B cell (primary cell): ENCODE results near the gene WDSUB1. TPM values are rescaled to one million over a fixed set of nuclear protein-coding genes. Genes with fewer than 3 reads are reported as not detected.

Experiments
- ATAC-seq: fragments of 200-7000 bp; cut with Tn5 transposase; one replicate; pipeline ENCODE4 v1.10.0; 2021; ENCODE audit warnings: low read depth, mild to moderate bottlenecking, moderate number of reproducible peaks, moderate library complexity
- CTCF ChIA-PET: fragments of 350-600 bp; sonication (Branson Sonifier 250); formaldehyde crosslinking; loops from one replicate; lab custom pipeline; 2021; ENCODE audit warnings: antibody characterized with exemption, inconsistent platforms; lab: Charles Lee
- POLR2A ChIA-PET: fragments of 350-600 bp; sonication (Branson Sonifier 250); formaldehyde crosslinking; loops from one replicate; lab custom pipeline; 2021; ENCODE audit warnings: antibody characterized with exemption; lab: Charles Lee
- DNase-seq: peaks from one replicate; pipeline ENCODE4 v3.0.0; 2013
- H2AFZ ChIP-seq: 2 replicates; pipeline ENCODE4 v1.6.1; 2012; ENCODE audit warnings: mild to moderate bottlenecking, low read depth, low read length; ENCODE audit not compliant: insufficient read depth, poor library complexity, severe bottlenecking
- H3K27ac ChIP-seq, 2 donors: 1 replicate in 1 of 2; 2 replicates in 1 of 2; pipeline ENCODE4 v1.5.1; 2012 to 2013; ENCODE audit warnings: low read length in 2 of 2, mild to moderate bottlenecking in 2 of 2, moderate library complexity in 1 of 2
- H3K27me3 ChIP-seq, 4 experiments: fragments of 200-600 bp in 1 of 4; sonication (generic) in 1 of 4; replicated peaks in 1 of 4; 1 replicate in 2 of 4; 2 replicates in 2 of 4; pipeline versions ENCODE4 v1.6.1 to v1.7.0; 2013 to 2016; ENCODE audit warnings: low read length in 3 of 4, mild to moderate bottlenecking in 2 of 4, mixed read lengths in 1 of 4, moderate library complexity in 1 of 4; ENCODE audit not compliant: insufficient read depth in 4 of 4, control insufficient read depth in 3 of 4; ENCODE audit errors: control extremely low read depth in 1 of 4
- H3K36me3 ChIP-seq, 2 experiments: replicated peaks in 1 of 2; 1 replicate in 1 of 2; 2 replicates in 1 of 2; pipeline versions ENCODE4 v1.6.1 to v1.7.1; 2013; ENCODE audit warnings: low read length in 1 of 2; ENCODE audit not compliant: insufficient read depth in 2 of 2, control insufficient read depth in 1 of 2; ENCODE audit errors: control extremely low read depth in 1 of 2, extremely low read depth in 1 of 2
- H3K4me1 ChIP-seq, 2 donors: fragments of 200-600 bp in 1 of 2; sonication (generic) in 1 of 2; 1 replicate in 1 of 2; 2 replicates in 1 of 2; pipeline versions ENCODE4 v1.5.1 to v1.6.1; 2013 to 2017; ENCODE audit warnings: low read length in 2 of 2; ENCODE audit not compliant: control insufficient read depth in 2 of 2, insufficient read depth in 2 of 2
- H3K4me2 ChIP-seq: replicated peaks from 2 replicates; pipeline ENCODE3; 2012; ENCODE audit warnings: mild to moderate bottlenecking, low read depth, low read length; ENCODE audit not compliant: poor library complexity, severe bottlenecking
- H3K4me3 ChIP-seq, 5 experiments: fragments of 200-600 bp in 1 of 5; sonication (generic) in 1 of 5; 1 replicate in 3 of 5; 2 replicates in 2 of 5; pipeline versions ENCODE4 v1.5.1 to v1.7.0; 2011 to 2016; ENCODE audit warnings: low read length in 4 of 5, mild to moderate bottlenecking in 4 of 5, low read depth in 2 of 5, control low read depth in 1 of 5, moderate library complexity in 1 of 5; ENCODE audit not compliant: insufficient read depth in 1 of 5; ENCODE audit errors: control extremely low read depth in 1 of 5, extremely low read depth in 1 of 5
- H3K79me2 ChIP-seq: fragments of 200-600 bp; sonication (generic); one replicate; pipeline ENCODE4 v1.6.0; 2016; ENCODE audit warnings: low read length; ENCODE audit not compliant: control insufficient read depth, insufficient read depth
- H3K9ac ChIP-seq: fragments of 200-600 bp; sonication (generic); 2 replicates; pipeline ENCODE4 v1.6.1; 2017; ENCODE audit warnings: mild to moderate bottlenecking, low read length, moderate library complexity
- H3K9me3 ChIP-seq, 3 donors: one replicate each; pipeline versions ENCODE4 v1.6.1 to v1.7.1; 2013; ENCODE audit warnings: low read length in 2 of 3; ENCODE audit not compliant: control insufficient read depth in 2 of 3, insufficient read depth in 1 of 3; ENCODE audit errors: control extremely low read depth in 1 of 3
- H4K20me1 ChIP-seq: 2 replicates; pipeline ENCODE4 v1.6.0; 2012; ENCODE audit warnings: mild to moderate bottlenecking, low read length; ENCODE audit not compliant: insufficient read depth, control insufficient read depth, poor library complexity, severe bottlenecking
- H3K27ac Mint-ChIP-seq: one replicate; pipeline ENCODE4 v1.8.0; 2021; ENCODE audit warnings: mixed read lengths
- H3K27me3 Mint-ChIP-seq: one replicate; pipeline ENCODE4 v1.8.0; 2021; ENCODE audit warnings: mixed read lengths
- H3K4me1 Mint-ChIP-seq: one replicate; pipeline ENCODE4 v1.8.0; 2021; ENCODE audit warnings: mixed read lengths
- H3K4me3 Mint-ChIP-seq: one replicate; pipeline ENCODE4 v1.8.0; 2021; ENCODE audit warnings: mixed read lengths
- H3K9me3 Mint-ChIP-seq: one replicate; pipeline ENCODE4 v1.8.0; 2022; ENCODE audit warnings: mixed read lengths; ENCODE audit not compliant: insufficient read depth
- CTCF ChIP-seq: fragments of 200-600 bp; IDR thresholded peaks from one replicate; pipeline ENCODE4 v1.8.0; 2022; ENCODE audit warnings: antibody characterized with exemption, mild to moderate bottlenecking
- EZH2 ChIP-seq: IDR thresholded peaks from 2 replicates; pipeline ENCODE4 v1.6.1; 2012; ENCODE audit warnings: borderline replicate concordance, low read depth, mild to moderate bottlenecking, moderate library complexity, low read length; ENCODE audit not compliant: insufficient read depth, poor library complexity, severe bottlenecking
- WGBS: methylation state at CpG from one replicate; pipeline ENCODE4 v1.1.5; 2013; ENCODE audit warnings: missing lambda C conversion rate; ENCODE audit not compliant: insufficient coverage; 5-methylcytosine and 5-hydroxymethylcytosine counted together
- intact Hi-C: fragments of 100-400 bp; cut with micrococcal nuclease; formaldehyde crosslinking; loops from one replicate; pipeline ENCODE4 v1.10.0; 2022
- polyA plus RNA-seq: library from polyadenylated mRNA; depleted of rRNA; stranded (reverse); fragments of >200 nt; gene quantifications from 2 replicates; pipeline ENCODE4 v1.2.3, GENCODE V29; 2012
- total RNA-seq, 2 donors: library from RNA; stranded (reverse); fragments of 120-200 nt in 1 of 2; gene quantifications; 1 replicate in 1 of 2; 2 replicates in 1 of 2; pipeline versions ENCODE4 v1.2.3 to v1.2.4, GENCODE V29; 2013 to 2022

The WDSUB1 gene
- total and polyA plus RNA-seq, 2 donors (not counting 1 experiment from before 2014, with no cell fraction given): 10.8 to 13.6 TPM

GRCh38 chr2:159199761-159200465 lies 86.6 kb downstream of the WDSUB1 start:
- Mint-ChIP-seq H3K27me3 (peaks cover 3% of the 10 kb centered on the region), H3K27ac (no peak overlapping the region), H3K9me3 (no peaks in the 10 kb centered on the region), H3K4me1 (peaks cover 7% of the 10 kb centered on the region), H3K4me3 (no peak overlapping the region)
- no peaks in the 10 kb centered on the region for H3K9me3 ChIP-seq
- H4K20me1 ChIP-seq: no peaks in the 10 kb centered on the region
- no peak overlapping the region for H3K4me2 ChIP-seq
- no peaks in the 10 kb centered on the region for H3K36me3 ChIP-seq
- H3K9ac ChIP-seq: no peak overlapping the region
- H3K79me2 ChIP-seq: no peaks in the 10 kb centered on the region
- no peak for TF ChIP-seq EZH2
- TF ChIP-seq CTCF: no peak
- CTCF ChIA-PET: no interaction called here
- peaks cover 0 to 3% of the 10 kb centered on the region in 2 donors for H3K4me1 ChIP-seq
- H3K4me3 ChIP-seq: no peak overlapping the region
- H3K27me3 ChIP-seq: no peaks in the 10 kb centered on the region
- no CpG with 5 or more reads among the region's 4 CpGs for WGBS
- POLR2A ChIA-PET: no interaction called here
- ATAC-seq (no peak), DNase-seq (no peak)
- H3K27ac ChIP-seq: no peak overlapping the region
- no peak overlapping the region for H2AFZ ChIP-seq
- intact Hi-C loops: no loop called here

- Mint-ChIP-seq H3K27ac (no peak overlapping the region), H3K9me3 (no peaks in the 10 kb centered on the region), H3K4me3 (no peak overlapping the region), H3K27me3 (peaks cover 3% of the 10 kb centered on the region), H3K4me1 (peaks cover 7% of the 10 kb centered on the region)
- intact Hi-C loops: no loop called here
- no peak for TF ChIP-seq CTCF
- no peak for TF ChIP-seq EZH2
- no peaks in the 10 kb centered on the region for H3K36me3 ChIP-seq
- H3K27ac ChIP-seq: no peak overlapping the region
- POLR2A ChIA-PET: no interaction called here
- H3K79me2 ChIP-seq: no peaks in the 10 kb centered on the region
- no peak for ATAC-seq
- H3K9ac ChIP-seq: no peak overlapping the region
- H3K4me2 ChIP-seq: no peak overlapping the region
- peaks cover 0 to 3% of the 10 kb centered on the region in 2 donors for H3K4me1 ChIP-seq
- CTCF ChIA-PET: no interaction called here
- H3K9me3 ChIP-seq: no peaks in the 10 kb centered on the region
- no peak for DNase-seq
- no peaks in the 10 kb centered on the region for H3K27me3 ChIP-seq
- 95% methylated on average over 7 of the region's 9 CpGs for WGBS
- H2AFZ ChIP-seq: no peak overlapping the region
- H3K4me3 ChIP-seq: no peak overlapping the region
- no peaks in the 10 kb centered on the region for H4K20me1 ChIP-seq
Observed at GRCh38 chr2:159199236-159199635, 87.3 kb downstream of the WDSUB1 start.
